Measurements from ENCODE around the gene SLA2. TPM values are rescaled to one million over a fixed set of nuclear protein-coding genes. Genes with fewer than 3 reads are reported as not detected.
"Not testable (repeated sequence)": the region's sequence is repeated elsewhere in the genome, so short reads cannot be mapped to it uniquely, and the experiment has no call there.

SLA2 gene
- polyA plus RNA-seq, 1 experiment, result not detected

DNA sequence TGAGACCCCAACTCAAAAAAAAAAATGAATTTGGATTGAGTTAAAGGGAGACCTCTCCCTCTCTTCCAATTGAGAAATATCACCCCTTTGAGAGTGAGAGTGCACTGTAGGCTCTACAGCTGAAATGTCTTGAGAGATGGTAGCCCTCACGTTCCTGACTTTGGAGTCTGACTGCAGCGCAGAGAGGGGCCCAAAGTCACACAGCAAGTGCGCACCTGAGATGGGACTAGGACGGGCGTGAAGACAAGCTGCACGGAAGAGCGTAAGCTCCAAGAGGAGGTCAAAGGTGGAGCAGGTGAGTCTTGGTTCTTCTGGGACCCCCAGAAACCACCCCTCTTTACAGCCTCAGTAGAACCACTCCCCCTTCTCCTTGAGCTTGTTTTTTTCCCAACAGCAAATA lies 643 bp downstream of the SLA2 start:
- CTCF ChIA-PET, result no interaction called here
- no peak overlapping the region for H3K4me3 ChIP-seq (ENCODE audit: low read depth, low read length)
- POLR2A ChIA-PET, result no interaction called here

DNA sequence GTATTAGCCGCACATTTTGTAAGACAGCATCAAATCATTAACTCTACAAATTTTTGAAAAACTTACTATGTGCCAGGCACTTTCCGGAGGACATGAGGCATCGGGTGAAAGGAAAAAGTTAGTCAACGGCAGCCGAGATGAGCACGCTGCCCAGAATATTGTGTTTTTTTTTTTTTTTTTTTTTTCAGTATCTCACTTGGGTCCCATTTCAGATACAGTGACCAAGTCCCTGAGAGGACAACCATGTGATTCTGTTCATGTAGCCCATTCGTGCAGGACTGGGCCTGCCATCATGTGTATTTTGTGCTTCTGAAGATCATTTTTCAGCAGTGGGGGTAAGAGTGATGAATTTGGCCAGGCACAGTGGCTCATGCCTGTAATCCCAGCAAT lies 1.3 kb downstream of the SLA2 start:
- TF ChIP-seq, protein P1, sequence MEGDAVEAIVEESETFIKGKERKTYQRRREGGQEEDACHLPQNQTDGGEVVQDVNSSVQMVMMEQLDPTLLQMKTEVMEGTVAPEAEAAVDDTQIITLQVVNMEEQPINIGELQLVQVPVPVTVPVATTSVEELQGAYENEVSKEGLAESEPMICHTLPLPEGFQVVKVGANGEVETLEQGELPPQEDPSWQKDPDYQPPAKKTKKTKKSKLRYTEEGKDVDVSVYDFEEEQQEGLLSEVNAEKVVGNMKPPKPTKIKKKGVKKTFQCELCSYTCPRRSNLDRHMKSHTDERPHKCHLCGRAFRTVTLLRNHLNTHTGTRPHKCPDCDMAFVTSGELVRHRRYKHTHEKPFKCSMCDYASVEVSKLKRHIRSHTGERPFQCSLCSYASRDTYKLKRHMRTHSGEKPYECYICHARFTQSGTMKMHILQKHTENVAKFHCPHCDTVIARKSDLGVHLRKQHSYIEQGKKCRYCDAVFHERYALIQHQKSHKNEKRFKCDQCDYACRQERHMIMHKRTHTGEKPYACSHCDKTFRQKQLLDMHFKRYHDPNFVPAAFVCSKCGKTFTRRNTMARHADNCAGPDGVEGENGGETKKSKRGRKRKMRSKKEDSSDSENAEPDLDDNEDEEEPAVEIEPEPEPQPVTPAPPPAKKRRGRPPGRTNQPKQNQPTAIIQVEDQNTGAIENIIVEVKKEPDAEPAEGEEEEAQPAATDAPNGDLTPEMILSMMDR (IDR thresholded peaks at IDR 0.05; ENCODE audit: insufficient read depth, low read depth, low read length), result no peak
- Histone ChIP-seq H3K36me3 (ENCODE audit: control insufficient read depth, insufficient read depth, low read length) (no peaks in the 10 kb centered on the region), H3K4me3 (ENCODE audit: low read depth, low read length) (no peak overlapping the region), H3K27me3 (ENCODE audit: control insufficient read depth, insufficient read depth, low read length) (no peaks in the 10 kb centered on the region)
- CTCF ChIA-PET, result interaction anchor here (1.2 kb wide), 1 partner anchor 28 kb away, joined by 3 read pairs; no protein-coding TSS in a partner anchor
- no peak for DNase-seq (ENCODE audit: low read depth)
- POLR2A ChIA-PET, result no interaction called here

More for the DNA sequence above, 643 bp downstream of the SLA2 start:
- TF ChIP-seq, protein P1 (IDR thresholded peaks at IDR 0.05; ENCODE audit: insufficient read depth, low read depth, low read length), result no peak
- DNase-seq (ENCODE audit: low read depth), result no peak
- Histone ChIP-seq H3K27me3 (ENCODE audit: control insufficient read depth, insufficient read depth, low read length) (no peaks in the 10 kb centered on the region), H3K36me3 (ENCODE audit: control insufficient read depth, insufficient read depth, low read length) (no peaks in the 10 kb centered on the region)

DNA sequence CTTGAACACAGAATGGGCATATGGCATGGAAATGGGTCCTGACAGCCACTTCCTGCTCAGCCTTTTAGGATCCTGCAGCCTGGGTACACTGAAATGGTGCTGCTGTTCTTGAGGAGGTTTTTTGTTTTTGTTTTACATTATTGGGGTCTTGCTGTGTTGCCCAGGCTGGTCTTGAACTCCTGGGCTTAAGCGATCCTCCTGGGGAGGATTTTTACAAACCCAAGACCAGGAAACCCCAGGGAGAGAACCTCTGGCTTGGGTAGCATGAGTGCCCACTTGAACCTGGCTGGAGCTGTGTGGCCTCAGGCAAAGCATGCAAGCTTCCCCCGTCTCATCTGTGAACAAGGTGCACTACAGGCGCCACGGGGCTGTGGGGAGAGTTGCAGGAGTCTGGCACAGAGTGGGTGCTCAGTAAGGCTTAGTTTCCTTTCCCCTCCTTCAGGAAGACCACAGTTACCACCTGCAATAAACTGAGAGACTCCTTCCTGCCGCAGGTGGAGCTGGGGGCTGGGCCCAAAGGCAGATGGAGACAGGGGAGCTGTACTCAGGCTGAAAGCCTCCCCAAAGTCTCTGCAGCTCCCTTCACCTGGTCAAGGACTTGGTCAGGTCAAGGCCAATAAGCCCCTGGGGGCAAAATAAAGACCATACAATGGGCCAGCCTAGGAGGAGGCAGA lies 1.8 kb downstream of the SLA2 start:
- ChIA-PET POLR2A (no interaction called here), CTCF (interaction anchor here (0.6 to 2.8 kb wide), 3 partner anchors 15 to 32 kb away, joined by 3 to 9 read pairs (median 3); no protein-coding TSS in a partner anchor)
- DNase-seq (ENCODE audit: low read depth), result no peak
- Histone ChIP-seq H3K36me3 (ENCODE audit: control insufficient read depth, insufficient read depth, low read length) (no peaks in the 10 kb centered on the region), H3K4me3 (ENCODE audit: low read depth, low read length) (no peak overlapping the region), H3K27me3 (ENCODE audit: control insufficient read depth, insufficient read depth, low read length) (no peaks in the 10 kb centered on the region)
- TF ChIP-seq, protein P1 (IDR thresholded peaks at IDR 0.05; ENCODE audit: insufficient read depth, low read depth, low read length), result no peak

DNA sequence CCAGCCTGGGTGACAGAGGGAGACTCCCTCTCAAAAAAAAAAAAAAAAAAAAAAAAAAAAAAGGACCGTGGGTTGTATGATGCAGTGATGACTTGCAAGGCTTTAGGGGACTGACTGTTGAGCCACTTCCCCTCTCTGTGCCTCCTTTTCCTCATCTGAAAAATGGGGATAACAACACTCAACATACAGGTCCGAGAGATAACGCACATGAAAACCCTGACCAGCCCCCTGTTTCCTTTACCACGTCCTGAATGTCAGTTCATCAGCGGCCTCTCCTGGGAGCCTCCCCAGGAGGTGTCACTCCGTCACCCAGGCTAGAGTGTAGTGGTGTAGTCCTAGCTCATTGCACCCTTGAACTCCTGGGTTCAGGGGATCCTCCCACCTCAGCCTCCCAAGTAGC lies 3.9 kb downstream of the SLA2 start:
- POLR2A ChIA-PET, result no interaction called here
- TF ChIP-seq, protein P1 (IDR thresholded peaks at IDR 0.05; ENCODE audit: insufficient read depth, low read depth, low read length), result no peak
- H3K4me3 ChIP-seq (ENCODE audit: low read depth, low read length), result no peak overlapping the region
- H3K36me3 ChIP-seq (ENCODE audit: control insufficient read depth, insufficient read depth, low read length), result no peaks in the 10 kb centered on the region
- CTCF ChIA-PET, result interaction anchor here (2.8 kb wide), 1 partner anchor 13 kb away, joined by 9 read pairs; no protein-coding TSS in a partner anchor
- H3K27me3 ChIP-seq (ENCODE audit: control insufficient read depth, insufficient read depth, low read length), result no peaks in the 10 kb centered on the region
- DNase-seq (ENCODE audit: low read depth), result no peak

DNA sequence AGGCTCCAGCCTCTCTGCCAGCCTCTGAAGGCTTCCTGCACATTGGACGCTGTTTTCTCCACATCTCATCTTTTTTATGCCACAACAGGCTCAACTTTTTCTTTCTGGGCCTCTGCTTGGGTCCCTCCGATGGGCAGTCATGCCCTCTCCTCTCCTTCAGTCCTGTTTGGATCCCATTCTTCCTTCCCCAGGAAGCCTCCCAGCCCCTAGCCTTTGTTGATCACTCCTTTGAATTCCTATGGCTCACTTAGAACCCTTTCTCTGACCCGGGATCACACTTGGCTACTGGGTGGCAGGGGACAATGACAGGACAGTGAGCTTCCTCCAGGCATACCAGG lies 4.5 kb downstream of the SLA2 start:
- CTCF ChIA-PET, result no interaction called here
- no peaks in the 10 kb centered on the region for H3K36me3 ChIP-seq (ENCODE audit: control insufficient read depth, insufficient read depth, low read length)
- POLR2A ChIA-PET, result no interaction called here
- no peaks in the 10 kb centered on the region for H3K27me3 ChIP-seq (ENCODE audit: control insufficient read depth, insufficient read depth, low read length)
- H3K4me3 ChIP-seq (ENCODE audit: low read depth, low read length), result no peak overlapping the region
- TF ChIP-seq, protein P1 (IDR thresholded peaks at IDR 0.05; ENCODE audit: insufficient read depth, low read depth, low read length), result no peak
- DNase-seq (ENCODE audit: low read depth), result no peak

DNA sequence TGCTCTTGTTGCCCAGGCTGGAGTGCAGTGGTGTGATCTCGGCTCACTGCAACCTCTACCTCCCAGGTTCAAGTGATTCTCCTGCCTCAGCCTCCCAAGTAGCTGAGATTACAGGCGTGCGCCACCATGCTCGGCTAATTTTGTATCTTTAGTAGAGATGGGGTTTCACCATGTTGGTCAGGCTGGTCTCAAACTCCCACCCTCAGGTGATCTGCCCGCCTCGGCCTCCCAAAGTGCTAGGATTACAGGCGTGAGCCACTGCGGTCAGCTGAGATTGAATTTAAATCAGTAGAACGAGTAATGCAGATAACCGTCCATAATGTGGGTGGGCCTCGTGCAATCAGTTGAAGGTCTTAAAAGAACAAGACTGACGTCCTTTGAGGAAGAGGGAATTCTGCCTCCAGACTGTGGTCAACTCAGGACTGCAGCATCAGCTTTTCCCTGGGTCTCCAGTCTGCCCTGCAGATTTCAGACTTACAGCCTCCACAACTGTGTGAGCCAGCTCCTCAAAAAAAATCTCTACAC lies 7.1 kb downstream of the SLA2 start:
- POLR2A ChIA-PET, result not testable (repeated sequence)

More for the DNA sequence above, 7.1 kb downstream of the SLA2 start:
- DNase-seq (ENCODE audit: low read depth); H3K36me3 ChIP-seq (ENCODE audit: control insufficient read depth, insufficient read depth, low read length); H3K4me3 ChIP-seq (ENCODE audit: low read depth, low read length); CTCF ChIA-PET; H3K27me3 ChIP-seq (ENCODE audit: control insufficient read depth, insufficient read depth, low read length): not testable (repeated sequence)
